Kidney epithelial cell (primary cell): ENCODE results near the gene FLYWCH1. TPM values are rescaled to one million over a fixed set of nuclear protein-coding genes. Genes with fewer than 3 reads are reported as not detected.
A peak's percentile ranks its signal among the peaks of the same experiment; 100 is the strongest.
"Not testable (repeated sequence)": the region's sequence is repeated elsewhere in the genome, so short reads cannot be mapped to it uniquely, and the experiment has no call there.

Experiments used
- DNase-seq: peaks from one replicate; pipeline ENCODE4 v3.0.0-alpha.2; 2010; ENCODE audit warnings: low read depth
- H3K27me3 ChIP-seq: 2 replicates; pipeline ENCODE4 v1.6.0; 2011; ENCODE audit warnings: low read length; ENCODE audit not compliant: control insufficient read depth, insufficient read depth
- H3K36me3 ChIP-seq: 2 replicates; pipeline ENCODE4 v1.5.1; 2011; ENCODE audit warnings: low read length; ENCODE audit not compliant: control insufficient read depth, insufficient read depth
- H3K4me3 ChIP-seq: 2 replicates; pipeline ENCODE4 v1.5.1; 2011; ENCODE audit warnings: low read depth, mild to moderate bottlenecking, control low read depth, low read length
- total RNA-seq: library from RNA; depleted of rRNA; stranded (reverse); fragments of >200 nt; gene quantifications from 2 replicates; pipeline ENCODE4 v1.2.3, GENCODE V29; 2015
- TF ChIP-seq, protein P1 (sequence below): IDR thresholded peaks from 2 replicates; pipeline ENCODE4 v1.5.1; 2011; ENCODE audit warnings: mild to moderate bottlenecking, moderate library complexity, low read length, control low read depth, inconsistent platforms; ENCODE audit not compliant: insufficient read depth, poor library complexity, severe bottlenecking

FLYWCH1 gene
- total RNA-seq, 1 donor from 2014 or later = 66.1 TPM

DNA sequence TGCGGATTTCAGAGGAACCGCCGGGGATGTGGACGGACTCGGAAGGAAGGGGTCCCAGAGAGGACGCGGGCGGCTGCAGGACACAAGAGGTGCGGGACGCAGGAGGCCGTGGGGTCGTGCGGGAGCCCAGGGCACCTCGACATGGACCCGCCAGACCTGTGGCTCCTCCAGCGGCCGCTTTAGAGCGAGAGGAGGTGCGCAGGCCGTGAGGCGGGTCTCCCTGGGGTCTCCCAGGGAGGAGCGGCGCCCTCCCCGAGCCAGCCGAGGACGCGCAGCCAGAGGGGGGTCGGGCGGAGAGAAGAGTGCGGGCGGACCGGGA is 6.8 kb upstream of the FLYWCH1 start:
- TF ChIP-seq, protein P1, sequence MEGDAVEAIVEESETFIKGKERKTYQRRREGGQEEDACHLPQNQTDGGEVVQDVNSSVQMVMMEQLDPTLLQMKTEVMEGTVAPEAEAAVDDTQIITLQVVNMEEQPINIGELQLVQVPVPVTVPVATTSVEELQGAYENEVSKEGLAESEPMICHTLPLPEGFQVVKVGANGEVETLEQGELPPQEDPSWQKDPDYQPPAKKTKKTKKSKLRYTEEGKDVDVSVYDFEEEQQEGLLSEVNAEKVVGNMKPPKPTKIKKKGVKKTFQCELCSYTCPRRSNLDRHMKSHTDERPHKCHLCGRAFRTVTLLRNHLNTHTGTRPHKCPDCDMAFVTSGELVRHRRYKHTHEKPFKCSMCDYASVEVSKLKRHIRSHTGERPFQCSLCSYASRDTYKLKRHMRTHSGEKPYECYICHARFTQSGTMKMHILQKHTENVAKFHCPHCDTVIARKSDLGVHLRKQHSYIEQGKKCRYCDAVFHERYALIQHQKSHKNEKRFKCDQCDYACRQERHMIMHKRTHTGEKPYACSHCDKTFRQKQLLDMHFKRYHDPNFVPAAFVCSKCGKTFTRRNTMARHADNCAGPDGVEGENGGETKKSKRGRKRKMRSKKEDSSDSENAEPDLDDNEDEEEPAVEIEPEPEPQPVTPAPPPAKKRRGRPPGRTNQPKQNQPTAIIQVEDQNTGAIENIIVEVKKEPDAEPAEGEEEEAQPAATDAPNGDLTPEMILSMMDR = no peak

DNA sequence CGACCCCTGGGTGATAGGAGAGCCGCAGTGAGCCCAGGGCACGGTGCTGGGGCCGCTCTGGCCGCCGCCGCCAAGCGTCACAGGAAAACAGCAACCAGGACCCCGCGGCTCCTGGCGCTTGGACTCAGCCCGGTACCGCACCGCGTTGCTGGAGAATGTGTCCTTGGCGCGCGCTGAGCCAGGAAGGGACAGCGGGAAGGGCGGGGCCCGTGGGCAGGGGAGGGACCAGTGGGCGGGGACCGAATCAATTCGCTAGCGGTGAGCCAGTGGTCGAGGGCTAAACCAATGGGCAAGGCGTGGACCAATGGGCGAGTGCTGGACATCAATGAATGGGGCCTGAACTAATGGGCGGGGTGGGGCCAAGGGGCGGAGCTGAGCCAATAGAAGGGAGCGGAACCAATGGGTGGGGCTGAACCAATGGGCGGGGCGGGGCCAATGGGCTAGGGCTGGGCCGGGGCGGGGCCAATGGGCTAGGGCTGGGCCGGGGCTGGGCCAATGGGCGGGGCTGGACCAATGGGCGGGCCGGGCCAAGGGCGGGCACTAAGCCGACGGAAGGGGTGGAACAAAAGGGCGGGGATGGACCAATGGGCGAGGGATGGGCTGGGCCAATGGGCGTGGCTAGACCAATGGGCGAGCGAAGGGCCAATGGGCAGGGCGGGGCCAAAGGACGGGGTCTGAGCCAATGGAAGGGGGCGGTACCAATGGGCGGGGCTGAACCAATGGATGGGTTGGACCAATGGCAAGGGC is 6.3 kb upstream of the FLYWCH1 start:
- peak overlapping the region; percentile 92 for H3K4me3 ChIP-seq
- no peaks in the 10 kb centered on the region for H3K27me3 ChIP-seq
- DNase-seq = peak; percentile 89
- TF ChIP-seq, protein P1 = no peak
- no peaks in the 10 kb centered on the region for H3K36me3 ChIP-seq

More for the DNA sequence above, 6.8 kb upstream of the FLYWCH1 start:
- peak overlapping the region; percentile 92 for H3K4me3 ChIP-seq
- no peaks in the 10 kb centered on the region for H3K36me3 ChIP-seq
- DNase-seq = no peak
- H3K27me3 ChIP-seq = no peaks in the 10 kb centered on the region

DNA sequence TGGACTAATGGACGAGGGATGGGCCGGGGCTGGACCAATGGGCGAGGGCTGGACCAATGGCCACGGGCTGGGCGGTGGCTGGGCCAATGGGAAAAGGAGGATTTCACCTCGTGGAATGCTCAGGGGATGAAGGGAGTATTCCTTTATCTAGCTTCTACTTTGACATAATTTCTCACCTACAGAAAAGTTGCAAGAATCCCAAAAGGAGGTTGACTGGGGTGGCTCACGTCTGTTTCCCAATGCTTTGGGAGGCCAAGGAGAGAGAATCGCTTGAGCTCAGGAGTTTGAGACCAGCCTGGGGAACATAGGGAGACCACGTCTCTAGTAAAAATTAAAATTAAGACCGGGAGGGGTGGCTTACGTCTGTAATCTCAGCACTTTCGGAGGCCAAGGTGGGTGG is 5.7 kb upstream of the FLYWCH1 start:
- H3K4me3 ChIP-seq = no peak overlapping the region

DNA sequence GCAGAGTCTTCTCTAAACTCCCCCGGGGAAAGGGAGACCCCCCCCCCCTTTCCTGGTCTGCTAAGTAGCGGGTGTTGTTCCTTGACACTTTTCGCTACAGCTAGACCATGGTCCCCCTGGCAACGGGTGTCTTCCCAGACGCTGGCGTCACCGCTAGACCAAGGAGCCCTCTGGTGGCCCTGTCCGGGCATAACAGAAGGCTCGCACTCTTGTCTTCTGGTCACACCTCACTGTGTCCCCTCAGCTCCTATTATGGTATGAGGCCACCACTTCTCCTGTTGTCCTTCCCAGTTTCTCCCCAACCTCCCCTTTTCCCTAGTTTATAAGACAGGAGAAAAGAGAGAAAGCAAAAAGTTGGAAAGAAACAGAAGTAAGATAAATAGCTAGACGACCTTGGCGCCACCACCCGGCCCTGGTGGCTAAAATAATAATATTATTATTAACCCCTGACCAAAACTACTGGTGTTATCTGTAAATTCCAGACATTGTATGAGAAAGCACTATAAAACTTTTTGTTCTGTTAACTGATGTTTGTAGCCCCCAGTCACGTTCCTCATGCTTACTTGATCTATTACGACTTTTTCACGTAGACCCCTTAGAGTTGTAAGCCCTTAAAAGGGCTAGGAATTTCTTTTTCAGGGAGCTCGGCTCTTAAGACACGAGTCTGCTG is 4.5 kb upstream of the FLYWCH1 start:
- DNase-seq, H3K27me3 ChIP-seq, H3K4me3 ChIP-seq, H3K36me3 ChIP-seq: not testable (repeated sequence)
- TF ChIP-seq, protein P1 = peak; percentile 44

More for the DNA sequence above, 5.7 kb upstream of the FLYWCH1 start:
- Histone ChIP-seq H3K27me3 (no peaks in the 10 kb centered on the region), H3K36me3 (no peaks in the 10 kb centered on the region)
- TF ChIP-seq, protein P1 = no peak
- no peak for DNase-seq

DNA sequence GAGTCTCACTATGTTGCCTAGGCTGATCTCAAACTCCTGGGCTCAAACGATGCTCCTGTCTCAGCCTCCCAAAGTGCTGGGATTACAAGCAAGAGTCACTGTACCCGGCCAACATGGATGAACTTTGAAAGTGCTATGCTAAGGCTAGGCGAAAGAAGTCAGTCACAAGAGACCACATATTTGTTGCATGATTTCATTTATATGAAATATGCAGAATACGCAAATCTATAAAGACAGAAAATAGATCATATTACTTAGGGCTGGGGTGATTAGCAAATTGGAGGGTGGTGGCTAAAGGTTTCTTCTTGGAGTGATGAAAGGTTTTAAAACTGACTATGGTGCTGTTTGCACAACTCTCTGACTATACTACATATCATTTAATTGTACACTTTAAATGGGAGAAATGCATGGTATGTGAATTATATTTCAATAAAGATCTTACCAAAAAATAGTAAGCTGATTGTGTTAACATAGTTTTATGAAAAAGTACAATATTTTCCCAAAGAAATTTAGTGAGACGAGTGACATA is 1.2 kb upstream of the FLYWCH1 start:
- Histone ChIP-seq H3K36me3 (no peaks in the 10 kb centered on the region), H3K4me3 (no peak overlapping the region), H3K27me3 (no peaks in the 10 kb centered on the region)
- TF ChIP-seq, protein P1 = no peak
- no peak for DNase-seq
